ENCODE results near the gene TMEM201. TPM values are rescaled to one million over a fixed set of nuclear protein-coding genes. Genes with fewer than 3 reads are reported as not detected.

Gene TMEM201
- total and polyA plus RNA-seq, 2 of the 8 experiments (the other 6 are each of a cell fraction or from before 2014, with no cell fraction given), result 8.2 to 27.1 TPM

DNA sequence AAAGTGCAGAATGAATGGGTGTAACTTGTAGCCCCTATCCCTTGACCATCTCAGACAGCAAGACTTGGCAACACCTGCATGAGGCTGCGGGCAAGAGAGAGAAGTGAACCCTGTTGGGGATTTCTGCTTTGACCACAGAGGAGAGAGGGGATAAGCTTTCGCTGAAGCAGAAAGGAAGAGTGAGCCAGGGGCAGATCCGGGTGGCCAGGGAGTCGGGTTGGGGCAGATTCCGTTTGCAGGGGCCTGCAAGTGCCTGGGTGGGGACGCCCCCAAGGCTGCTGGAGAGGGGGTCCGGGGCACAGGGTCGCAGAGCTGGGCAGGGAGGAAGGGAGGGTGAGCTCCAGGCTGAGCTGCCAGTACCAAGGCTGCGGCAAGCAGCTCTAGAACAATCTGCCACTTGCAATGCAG lies 37.5 kb downstream of the TMEM201 start:
- H2BK12ac ChIP-seq (ENCODE audit: low read depth, low read length), result no peak overlapping the region
- no peak overlapping the region for H3K27ac ChIP-seq (ENCODE audit: low read depth, low read length)
- H3K4me3 ChIP-seq (ENCODE audit: extremely low read depth in 1 of 4, insufficient read depth in 2 of 4, low read depth in 3 of 4, low read length in 4 of 4), result no peak overlapping the region
- TF ChIP-seq SIN3A (conservative IDR thresholded peaks at IDR 0.05 in 1 of 2, IDR thresholded peaks at IDR 0.05 in 1 of 2; ENCODE audit: low read depth in 1 of 2, low read length in 2 of 2) (no peak), EGR1 (IDR thresholded peaks at IDR 0.05; ENCODE audit: borderline replicate concordance, low read depth, low read length) (no peak)
- H3K79me1 ChIP-seq (ENCODE audit: low read depth, low read length), result no peaks in the 10 kb centered on the region
- H3K4me1 ChIP-seq (replicated peaks in 1 of 4; ENCODE audit: control insufficient read depth in 3 of 4, insufficient read depth in 4 of 4, low read length in 3 of 4), result peaks cover 0 to 10% (median 8%) of the 10 kb centered on the region in 4 experiments; a peak in 5 of 7 replicates
- no peak overlapping the region for H4K91ac ChIP-seq (replicated peaks; ENCODE audit: insufficient read length, low read length)
- H3K79me2 ChIP-seq (ENCODE audit: control insufficient read depth in 1 of 2, insufficient read depth in 2 of 2, low read length in 2 of 2), result no peaks in the 10 kb centered on the region
- FAIRE-seq, result no peak
- peak overlapping the region; percentile 38 for H2BK120ac ChIP-seq (replicated peaks; ENCODE audit: low read depth, low read length)
- no peak overlapping the region for H2BK20ac ChIP-seq (ENCODE audit: low read length)
- H4K5ac ChIP-seq (ENCODE audit: insufficient read length, low read depth, low read length), result no peak overlapping the region
- no peak overlapping the region for H3K4ac ChIP-seq (replicated peaks; ENCODE audit: insufficient read length, low read depth, low read length)
- no peak overlapping the region for H2AFZ ChIP-seq (ENCODE audit: low read length)
- H3K18ac ChIP-seq (ENCODE audit: extremely low read depth, low read length), result no peak overlapping the region
- H3K14ac ChIP-seq (ENCODE audit: insufficient read length), result no peak overlapping the region
- no peak overlapping the region for H3K23ac ChIP-seq (ENCODE audit: insufficient read length)
- H2BK5ac ChIP-seq (ENCODE audit: low read depth, low read length), result no peak overlapping the region
- H4K8ac ChIP-seq (ENCODE audit: extremely low read depth, insufficient read depth, low read length), result no peak overlapping the region
- POLR2A ChIA-PET (ENCODE audit: partially characterized antibody), result interaction anchor here (1.2 kb wide), 1 partner anchor 10 kb away, joined by 4 read pairs; no protein-coding TSS in a partner anchor
- H3K9ac ChIP-seq (replicated peaks in 1 of 4; ENCODE audit: extremely low read depth in 1 of 4, low read depth in 3 of 4, low read length in 3 of 4), result no peak overlapping the region
- no peaks in the 10 kb centered on the region for H3K23me2 ChIP-seq (ENCODE audit: low read depth, low read length)
- H3K9me3 ChIP-seq (ENCODE audit: insufficient read depth in 2 of 2, low read depth in 1 of 2, low read length in 1 of 2), result no peaks in the 10 kb centered on the region
- 93% methylated on average over 8 of the region's 9 CpGs; no CpG with 5 or more reads in 1 of the 2 experiments for WGBS, 2 experiments (ENCODE audit: extremely low coverage in 1 of 2, insufficient coverage in 1 of 2, insufficient read length in 1 of 2, insufficient replicate concordance in 2 of 2, low coverage in 1 of 2, low lambda C conversion rate in 2 of 2, missing lambda C conversion rate in 1 of 2)
- H2BK15ac ChIP-seq (ENCODE audit: low read length), result no peak overlapping the region
- no peaks in the 10 kb centered on the region for H3K36me3 ChIP-seq (ENCODE audit: control insufficient read depth in 2 of 4, insufficient read depth in 4 of 4, low read length in 3 of 4)
- peaks cover 0 to 8% (median 0%) of the 10 kb centered on the region in 4 experiments; a peak in 2 of 7 replicates for H3K27me3 ChIP-seq (replicated peaks in 1 of 4; ENCODE audit: control insufficient read depth in 3 of 4, extremely low read depth in 1 of 4, insufficient read depth in 3 of 4, low read length in 3 of 4)
- no peaks in the 10 kb centered on the region for H4K20me1 ChIP-seq (replicated peaks in 1 of 2; ENCODE audit: control insufficient read depth in 1 of 2, insufficient read depth in 2 of 2, low read length in 2 of 2)
- CTCF ChIA-PET (ENCODE audit: partially characterized antibody), result interaction anchor here (0.6 to 7.7 kb wide), 33 partner anchors 9 to 527 kb away, joined by 3 to 77 read pairs (median 4); partner anchors contain the start of gene PIK3CD
- no peak overlapping the region for H2AK5ac ChIP-seq (ENCODE audit: low read depth, low read length)
- peak in 1 of 2 experiments; percentile 39 for DNase-seq (ENCODE audit: low read depth in 1 of 2, low spot score in 2 of 2)
- H3K4me2 ChIP-seq (ENCODE audit: insufficient read depth in 1 of 2, low read depth in 2 of 2, low read length in 2 of 2), result no peak overlapping the region
- no peak overlapping the region for H3K56ac ChIP-seq (replicated peaks; ENCODE audit: insufficient read length, low read depth, low read length)
